H1 (cell line): ENCODE measurements around the gene CHPT1. TPM values are rescaled to one million over a fixed set of nuclear protein-coding genes. Genes with fewer than 3 reads are reported as not detected.

ENCODE experiments used
- BCL11A ChIP-seq, 2 experiments: IDR thresholded peaks; one replicate each; pipeline ENCODE4 v1.6.1; 2011; ENCODE audit warnings: low read depth in 2 of 2, low read length in 2 of 2, mild to moderate bottlenecking in 2 of 2
- NRF1 ChIP-seq: IDR thresholded peaks from 2 replicates; pipeline ENCODE4 v1.6.1; 2011; ENCODE audit warnings: mild to moderate bottlenecking, low read depth, low read length, improper control_type of control experiment
- polyA plus RNA-seq, 7 experiments: library from polyadenylated mRNA; depleted of rRNA in 3 of 7; stranded (reverse) in 5 of 7; unstranded in 2 of 7; fragments of >200 nt in 5 of 7; fragments of 200-250 nt in 2 of 7; gene quantifications; 1 replicate in 5 of 7; 2 replicates in 1 of 7; 4 replicates in 1 of 7; pipeline versions ENCODE4 v1.2.1 to v1.2.3, GENCODE V29; 2011 to 2013; ENCODE audit warnings: missing spikeins in 2 of 7, mixed read lengths in 2 of 7
- total RNA-seq: library from RNA; stranded (reverse); fragmentation: NEBNext Ultra II Directional; extraction: Animal tissue kit (Norgen Biotek cat#: 25700); gene quantifications from 2 replicates; pipeline ENCODE4 v1.2.1, GENCODE V29; 2021

CHPT1 gene
- total and polyA plus RNA-seq, 2 of the 8 experiments (the other 6 are each of a cell fraction or from before 2014, with no cell fraction given): 13.3 to 22.5 TPM

DNA sequence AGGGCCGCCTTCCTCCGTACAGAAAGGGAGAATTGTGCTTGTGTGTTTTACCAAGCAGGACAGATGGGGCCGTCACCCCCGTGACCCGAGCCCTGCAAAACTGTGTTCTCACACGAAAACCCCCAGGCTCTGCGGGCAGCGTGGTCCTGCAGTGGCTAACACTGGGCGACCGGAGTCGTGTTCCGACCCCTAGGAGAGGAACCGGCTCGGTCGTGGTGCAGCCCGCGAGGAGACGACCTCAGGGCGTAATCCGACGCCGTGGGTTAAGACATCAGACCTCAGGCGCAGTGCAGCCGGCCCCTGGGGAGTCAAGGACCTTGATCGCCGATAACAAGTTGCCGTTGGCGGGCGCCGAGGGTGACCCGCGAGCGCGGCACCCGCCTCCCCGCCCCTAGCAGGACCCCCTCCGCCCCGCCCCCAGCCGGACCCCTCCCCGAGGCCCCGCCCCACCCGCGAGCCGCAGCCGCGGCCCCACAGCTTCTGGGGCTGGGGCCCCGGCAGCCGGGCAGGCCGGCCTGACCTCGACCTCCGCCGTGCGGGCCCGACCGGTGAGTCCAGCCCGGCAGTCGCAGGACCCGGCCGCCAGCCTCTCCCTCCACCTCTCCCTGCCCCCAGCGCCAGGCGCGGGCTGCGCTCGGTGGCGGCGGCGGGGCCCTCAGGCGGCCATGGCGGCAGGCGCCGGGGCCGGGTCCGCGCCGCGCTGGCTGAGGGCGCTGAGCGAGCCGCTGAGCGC lies at the start of gene CHPT1 (continued):
- TF ChIP-seq BCL11A (IDR thresholded peaks at IDR 0.05; ENCODE audit: low read depth in 2 of 2, low read length in 2 of 2): no peak
- no peak for TF ChIP-seq NRF1
- TF ChIP-seq, all 59 proteins: peak for 13
